Measurements from ENCODE around the gene THSD1.
"Not testable (repeated sequence)": the region's sequence is repeated elsewhere in the genome, so short reads cannot be mapped to it uniquely, and the experiment has no call there.

THSD1 gene

DNA sequence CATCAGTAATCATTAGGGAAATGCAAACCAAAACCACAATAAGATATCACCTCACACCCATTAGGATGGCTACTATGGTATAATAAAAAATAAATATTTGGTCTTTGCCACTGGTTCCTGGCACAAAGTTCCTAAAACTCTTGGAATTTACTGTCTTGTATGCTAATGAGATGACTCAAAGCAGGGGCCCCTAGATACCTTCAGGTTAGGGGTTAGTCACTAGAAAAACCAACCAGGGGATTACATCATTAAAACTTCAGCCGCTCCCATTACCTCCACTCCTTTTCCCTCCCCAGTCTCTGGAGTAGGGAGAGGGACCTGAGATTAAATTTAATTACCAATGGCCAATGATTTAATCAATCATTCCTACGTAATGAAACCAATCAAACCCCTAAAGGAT is 49.6 kb downstream of the THSD1 start:
- no peak for DNase-seq (ENCODE audit: low read depth)

DNA sequence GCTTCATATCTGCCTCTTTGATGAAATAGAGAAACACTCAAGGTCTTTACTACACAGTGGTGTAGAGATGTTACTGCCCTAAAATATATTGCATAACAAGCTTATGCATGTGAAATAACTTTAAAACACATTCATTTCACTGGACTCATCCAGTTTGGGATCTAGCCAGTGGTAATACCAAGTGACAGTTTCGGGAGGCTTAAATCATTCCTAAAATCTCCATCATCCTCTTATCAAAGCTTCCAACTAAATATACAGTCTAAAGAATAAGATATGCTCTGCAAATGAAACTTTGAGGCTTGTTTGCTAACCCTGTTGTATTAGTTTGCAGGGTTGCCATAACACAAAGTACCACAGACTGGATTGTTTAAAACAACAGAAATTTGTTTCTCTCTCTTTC is 52.8 kb downstream of the THSD1 start:
- DNase-seq (ENCODE audit: low read depth), result no peak

DNA sequence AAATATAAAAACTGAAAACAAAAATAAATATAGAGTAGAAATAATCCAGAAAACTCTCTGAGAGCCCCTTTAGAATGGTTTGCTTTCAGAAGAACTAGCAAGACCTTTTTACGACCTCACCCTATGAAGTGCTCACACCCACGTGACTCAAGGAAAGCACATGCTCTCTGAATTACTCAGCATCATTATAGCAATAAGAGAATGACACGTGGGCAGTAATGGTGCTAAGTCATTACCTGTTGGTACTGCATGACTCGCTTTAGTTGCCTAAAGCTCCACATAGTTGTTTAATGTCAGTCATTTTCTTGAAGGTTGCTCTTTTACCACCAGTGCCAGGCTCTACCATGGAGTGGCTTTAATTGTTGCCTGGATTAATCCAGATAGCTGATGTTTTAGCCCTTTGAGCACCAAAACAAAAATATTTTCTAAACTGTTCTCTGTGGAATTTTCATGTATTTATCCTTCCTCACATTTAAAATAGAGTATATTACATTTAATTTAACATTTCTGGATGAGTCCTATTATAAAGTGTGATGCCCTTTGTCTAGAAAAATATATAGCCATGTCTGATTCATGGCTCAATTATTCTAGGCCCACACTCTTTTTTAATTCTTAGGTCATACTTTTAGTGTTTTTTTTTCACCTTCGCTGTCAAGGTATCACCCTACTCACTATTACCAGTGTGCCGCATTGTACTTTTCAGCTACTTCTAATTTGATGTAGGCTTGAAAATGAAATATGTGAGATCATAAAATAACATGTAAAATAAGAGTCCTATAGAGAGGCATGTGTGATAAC is 56.8 kb downstream of the THSD1 start:
- no peak for DNase-seq (ENCODE audit: low read depth)

DNA sequence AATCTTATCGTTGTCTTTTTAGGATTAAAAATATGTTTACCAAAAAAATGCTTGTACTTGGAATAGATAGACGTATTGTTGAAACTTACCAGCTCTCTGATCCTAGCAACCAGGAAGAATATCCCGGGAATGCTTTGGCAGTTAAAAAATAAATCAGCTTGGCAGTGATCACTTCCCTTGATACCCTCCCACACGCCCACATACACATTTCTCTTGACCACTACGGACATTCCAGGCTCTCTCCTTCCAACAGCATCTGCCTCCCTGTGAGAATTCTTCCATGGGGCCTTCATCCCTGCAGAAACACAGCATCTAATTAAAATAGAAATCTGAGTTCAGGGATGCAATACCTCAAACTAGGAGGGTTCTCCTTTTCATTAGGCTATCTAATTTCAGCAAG is 57.9 kb downstream of the THSD1 start:
- no peak for DNase-seq (ENCODE audit: low read depth)

DNA sequence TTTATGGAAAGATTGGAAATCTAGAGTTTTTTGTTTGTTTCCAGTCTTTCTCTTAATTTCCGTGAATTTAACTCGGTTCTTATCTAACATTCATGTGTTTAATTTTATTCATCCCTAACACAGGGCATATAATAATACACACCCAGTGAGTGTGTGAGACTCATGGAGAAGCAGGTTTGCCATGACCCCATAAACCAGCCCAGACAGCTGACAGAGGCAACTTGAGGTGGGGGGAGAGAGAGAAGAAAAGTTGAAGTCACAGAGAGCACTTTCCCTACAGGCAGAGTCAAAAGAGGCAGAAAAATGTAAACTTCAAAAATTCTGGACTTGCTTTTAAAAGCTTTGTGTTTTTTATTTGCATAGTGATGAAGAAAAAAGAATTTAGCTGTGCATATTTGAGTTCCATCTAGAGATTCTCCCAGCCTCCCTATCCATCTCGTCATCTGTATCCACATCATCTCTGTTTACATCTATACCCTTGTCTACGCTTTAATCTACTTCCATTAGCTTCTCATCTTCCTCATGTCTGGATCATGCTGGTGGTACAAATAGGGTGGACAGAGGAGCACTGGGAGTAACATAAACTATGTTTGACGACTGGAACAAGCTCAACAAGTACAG is 60.2 kb downstream of the THSD1 start:
- DNase-seq (ENCODE audit: low read depth), result no peak

DNA sequence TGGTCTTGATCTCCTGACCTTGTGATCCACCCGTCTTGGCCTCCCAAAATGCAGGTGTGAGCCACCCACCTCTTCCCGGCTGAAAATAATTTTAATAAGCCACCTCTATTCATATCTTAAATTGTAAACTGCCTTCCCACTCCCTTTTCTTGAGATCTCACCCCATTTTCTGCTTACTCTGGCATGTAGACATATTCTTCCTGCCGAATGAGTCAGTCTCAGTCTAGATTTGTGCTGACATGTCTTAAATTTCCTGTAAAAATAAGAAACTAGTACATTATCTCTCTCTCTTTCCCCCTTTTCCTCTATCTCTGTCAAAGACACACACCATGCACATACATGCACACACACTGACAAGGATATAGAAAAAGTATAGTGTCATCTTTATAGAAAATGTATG is 60.9 kb downstream of the THSD1 start:
- DNase-seq (ENCODE audit: low read depth), result no peak

DNA sequence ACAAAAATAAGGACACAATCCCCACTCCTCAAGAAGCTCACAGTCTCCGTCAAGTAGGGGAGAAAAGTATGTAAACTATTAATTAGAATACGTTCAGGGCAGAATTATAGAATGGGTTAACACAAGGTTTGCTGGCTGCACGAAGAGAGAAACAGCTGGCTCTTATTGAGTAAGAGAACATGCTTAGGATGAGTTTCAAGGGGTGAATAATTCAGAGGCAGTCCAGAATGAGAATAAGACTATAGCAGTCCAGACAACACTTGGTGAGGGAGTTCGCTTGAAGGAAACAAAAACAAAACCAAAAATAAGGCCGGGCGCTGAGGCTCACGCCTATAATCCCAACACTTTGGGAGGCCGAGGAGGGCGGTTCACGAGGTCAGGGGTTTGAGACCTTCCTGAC is 61.9 kb downstream of the THSD1 start:
- DNase-seq (ENCODE audit: low read depth), result no peak

DNA sequence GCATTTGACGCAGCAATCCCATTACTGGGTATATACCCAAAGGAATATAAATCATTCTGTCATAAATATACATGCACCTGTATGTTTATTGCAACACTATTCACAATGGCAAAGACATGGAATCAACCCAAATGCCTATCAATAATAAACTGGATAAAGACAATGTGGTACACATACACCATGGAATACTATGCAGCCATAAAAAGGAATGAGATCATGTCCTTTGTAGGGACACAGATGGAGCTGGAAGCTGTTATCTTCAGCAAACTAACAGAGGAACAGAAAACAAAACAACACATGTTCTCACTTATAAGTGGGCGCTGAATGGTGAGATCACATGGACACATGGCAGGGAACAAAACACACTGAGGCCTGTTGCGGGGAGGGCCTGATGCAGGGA is 63.8 kb downstream of the THSD1 start:
- DNase-seq (ENCODE audit: low read depth), result not testable (repeated sequence)

DNA sequence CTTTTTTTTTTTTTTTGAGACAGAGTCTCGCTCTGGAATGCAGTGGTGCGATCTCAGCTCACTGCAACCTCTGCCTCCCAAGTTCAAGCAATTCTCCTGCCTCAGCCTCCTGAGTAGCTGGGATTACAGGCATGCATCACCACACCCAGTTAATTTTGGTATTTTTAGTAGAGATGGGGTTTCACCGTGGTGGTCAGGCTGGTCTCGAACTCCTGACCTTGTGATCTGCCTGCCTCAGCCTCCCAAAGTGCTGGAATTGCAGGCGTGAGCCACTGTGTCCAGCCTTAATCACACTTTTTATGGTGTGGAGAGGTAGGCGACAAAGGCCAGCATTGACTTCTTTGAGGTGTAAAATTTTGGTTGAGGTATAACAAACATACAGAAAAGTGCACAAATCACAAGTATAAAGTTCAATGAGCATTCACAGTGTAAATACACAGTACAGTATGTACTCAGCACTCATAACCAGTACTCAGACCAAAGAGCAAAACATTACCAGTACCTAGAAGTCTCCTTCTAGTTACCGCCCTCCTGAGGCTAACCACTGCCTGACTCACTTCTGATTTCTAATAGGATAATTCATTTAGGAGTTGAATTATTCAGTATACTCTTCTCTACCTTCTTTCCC is 68.0 kb downstream of the THSD1 start:
- not testable (repeated sequence) for DNase-seq (ENCODE audit: low read depth)

DNA sequence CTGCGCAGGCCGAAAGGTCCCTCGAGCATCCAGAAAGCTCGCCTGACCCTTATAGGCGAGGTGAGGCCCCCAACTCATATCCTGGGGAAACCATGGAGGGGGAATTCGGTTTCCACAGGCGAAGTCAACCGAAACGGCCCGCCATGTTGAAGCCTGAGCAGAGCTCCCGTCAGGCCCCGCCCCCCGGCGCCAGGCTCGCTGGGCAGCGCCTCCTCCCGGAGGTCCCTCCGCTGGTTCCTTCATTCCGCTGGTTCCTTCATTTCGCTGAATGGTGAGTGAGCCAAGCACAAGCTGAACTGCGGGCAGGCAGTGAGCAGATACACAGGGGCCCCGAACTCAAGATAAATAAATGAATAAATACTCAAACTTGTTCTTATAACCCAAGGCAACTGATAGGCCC is 71.9 kb downstream of the THSD1 start:
- DNase-seq (ENCODE audit: low read depth), result not testable (repeated sequence)

DNA sequence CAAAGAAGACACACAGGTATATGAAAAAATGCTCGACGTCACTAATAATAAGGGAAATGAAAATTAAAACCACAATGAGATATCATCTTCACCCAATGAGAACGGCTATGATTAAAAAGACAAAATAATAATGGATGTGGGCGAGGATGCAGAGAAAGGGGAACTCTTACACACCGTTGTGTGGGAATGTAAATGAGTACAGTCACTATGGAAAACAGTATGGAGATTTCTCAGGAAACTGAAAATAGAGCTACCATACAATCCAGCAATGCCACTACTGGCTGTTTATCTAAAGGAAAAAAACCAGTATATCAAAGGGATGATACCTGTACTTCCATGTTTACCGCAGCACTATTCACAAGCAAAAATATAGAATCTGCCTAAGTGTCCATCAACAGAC is 74.1 kb downstream of the THSD1 start:
- not testable (repeated sequence) for DNase-seq (ENCODE audit: low read depth)
